HG03103 (cell line): ENCODE measurements around the gene TNS3.
A peak's percentile ranks its signal among the peaks of the same experiment; 100 is the strongest.

ENCODE experiments used
- ATAC-seq: cut with Tn5 transposase; IDR thresholded peaks from one replicate; pipeline ENCODE4 v1.9.1; 2021; ENCODE audit warnings: low read depth; ENCODE audit not compliant: unreplicated experiment

Gene TNS3

GRCh38 chr7:47583739-47584535 lies 2.0 kb upstream of the TNS3 start:
- no peak for ATAC-seq

DNA sequence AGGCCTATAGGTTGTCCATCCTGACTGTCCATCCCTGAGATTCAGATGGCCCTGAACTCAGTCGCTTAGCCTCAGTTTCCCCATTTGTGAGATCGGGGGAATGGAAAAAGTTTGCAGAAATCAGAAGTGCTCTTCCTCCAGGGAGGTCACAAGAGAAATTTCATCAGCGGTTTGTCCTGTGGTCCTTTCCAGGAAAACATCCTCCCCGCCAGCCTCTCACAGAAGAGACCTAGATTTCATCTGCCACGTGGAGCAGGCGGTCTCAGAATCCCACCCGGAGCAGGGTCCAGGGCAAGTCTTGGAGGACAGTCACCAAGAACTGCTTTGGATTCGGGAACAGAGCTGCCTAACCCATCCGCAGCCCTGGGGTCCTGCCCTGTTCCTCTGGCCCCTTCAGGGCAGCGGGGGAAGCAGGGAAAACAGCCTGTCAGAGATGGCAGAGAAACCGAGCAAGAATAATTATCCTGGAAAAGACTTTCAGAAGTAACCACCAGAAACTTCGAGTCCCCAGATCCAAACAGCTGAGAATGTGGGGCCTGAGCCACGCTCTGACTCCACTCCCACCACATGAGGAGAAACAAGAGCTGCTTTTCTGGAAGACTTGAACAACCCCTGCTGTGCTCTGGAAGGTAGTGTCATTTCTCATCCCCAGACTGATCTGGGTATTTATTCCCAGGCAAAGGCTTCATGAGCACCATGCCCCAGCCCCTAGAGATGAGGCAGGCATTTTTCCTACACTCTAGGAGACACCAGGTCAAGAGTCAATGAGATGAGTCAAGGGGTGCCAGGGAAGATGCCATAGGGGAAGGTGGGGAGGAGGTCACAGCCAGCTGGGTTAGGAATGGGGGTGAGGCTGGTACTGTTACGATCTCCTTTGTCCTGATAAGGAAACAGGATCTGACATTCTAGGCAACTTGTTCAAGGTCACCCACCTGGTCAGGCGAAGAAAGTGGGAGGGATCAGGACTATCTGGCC lies 1.1 kb upstream of the TNS3 start:
- ATAC-seq: no peak

DNA sequence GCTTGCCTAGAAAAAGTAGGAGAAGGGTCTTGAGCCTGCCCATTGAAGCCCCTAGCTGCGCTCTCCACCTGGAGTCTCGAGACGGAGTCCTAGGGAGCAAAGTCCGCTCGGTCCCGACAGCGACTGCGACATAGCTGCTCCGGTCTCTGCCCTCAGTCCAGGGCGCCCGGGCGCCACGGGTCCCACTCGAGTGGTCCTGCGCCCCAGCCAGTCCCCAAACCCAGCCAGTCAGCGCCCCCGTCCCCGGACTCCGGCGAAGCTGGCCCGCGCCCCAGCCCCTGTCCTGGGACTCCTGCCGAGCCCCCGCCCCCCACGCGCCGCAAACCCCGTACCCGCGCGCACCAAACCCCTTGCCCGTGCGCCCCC lies 490 bp downstream of the TNS3 start:
- ATAC-seq: no peak

DNA sequence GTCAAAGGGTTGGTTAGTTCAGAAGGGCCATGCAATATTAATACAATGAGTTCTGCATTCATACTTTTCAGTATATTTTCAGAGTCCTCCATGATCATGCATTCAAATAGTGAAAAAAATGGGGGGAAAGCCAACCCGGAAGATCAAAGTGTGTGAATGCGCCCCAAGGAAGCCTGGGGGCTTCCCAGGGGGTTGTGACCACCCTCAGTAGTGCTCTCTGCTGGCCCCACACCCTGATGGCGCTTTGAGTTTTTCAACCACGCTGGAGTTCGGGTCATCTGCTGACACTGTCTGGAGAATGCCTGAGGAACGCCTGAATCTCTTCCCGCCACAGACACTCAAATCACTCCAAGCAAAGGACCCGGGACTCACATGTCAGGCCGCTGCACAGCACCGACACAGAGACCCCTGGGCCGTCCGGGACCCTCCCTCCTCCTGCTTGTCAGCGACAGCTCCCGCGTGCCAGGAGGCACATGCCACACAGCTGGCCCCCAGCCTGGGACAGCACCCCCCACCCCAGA lies 1.0 kb downstream of the TNS3 start:
- ATAC-seq: no peak

DNA sequence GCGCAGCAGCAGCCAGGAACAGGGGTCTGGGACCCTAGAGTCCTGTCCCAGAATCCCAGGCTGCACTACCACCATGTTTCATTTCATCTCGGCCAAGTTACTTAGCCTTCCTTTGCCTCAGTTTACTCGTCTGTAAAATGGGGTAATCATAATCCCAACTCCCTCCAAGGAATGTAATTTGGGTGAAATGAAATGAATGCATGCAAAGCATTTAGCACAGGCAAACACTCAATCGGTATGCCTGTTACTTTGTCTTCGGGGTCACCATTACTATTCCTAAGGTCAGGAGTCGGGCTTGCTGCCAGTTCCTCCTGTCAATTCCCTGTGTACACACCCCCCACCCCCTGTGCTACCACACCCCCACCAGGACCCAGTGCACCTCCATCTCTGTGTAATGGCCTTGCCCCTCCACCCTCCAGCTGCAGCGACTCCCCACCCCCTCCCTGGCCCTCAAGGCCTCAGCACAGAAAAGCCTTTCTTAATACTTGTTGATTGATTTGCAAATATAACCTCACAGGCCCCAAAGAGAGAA lies 1.7 kb downstream of the TNS3 start:
- ATAC-seq: no peak

- ATAC-seq: no peak
Measured at GRCh38 chr7:47579458-47579857, 2.5 kb downstream of the TNS3 start.

DNA sequence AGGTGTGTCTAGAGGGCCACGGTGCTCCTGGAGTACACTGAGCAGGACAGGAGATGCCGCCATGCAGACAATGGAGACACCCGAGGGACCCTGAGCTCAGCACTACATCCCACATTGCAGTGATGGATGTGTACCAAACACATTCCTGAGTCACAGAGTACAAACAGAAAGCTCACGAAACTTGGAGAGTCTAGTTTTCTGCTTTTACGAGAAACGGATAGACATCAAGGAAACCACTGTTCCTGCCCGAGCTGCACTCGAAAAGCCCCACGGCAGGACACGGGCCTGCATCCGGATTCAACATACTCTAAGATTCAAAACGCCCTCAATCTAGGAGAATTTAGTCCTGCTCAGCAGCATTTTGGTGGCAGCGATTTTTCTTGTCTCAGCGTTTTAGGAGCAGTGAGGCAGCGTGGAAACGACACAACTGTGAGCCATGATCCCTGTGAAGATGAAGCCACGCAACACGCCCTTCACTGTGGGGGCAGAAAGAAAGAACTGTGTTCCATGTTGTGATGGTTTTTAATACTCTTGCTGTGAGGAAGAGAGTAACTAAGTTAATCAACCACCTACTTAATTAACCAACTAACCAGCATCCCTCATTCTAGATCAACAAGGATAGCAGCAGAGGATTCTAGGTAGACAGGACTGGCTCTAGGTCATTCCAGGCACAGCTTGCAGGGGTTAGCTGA lies 3.2 kb downstream of the TNS3 start:
- ATAC-seq: no peak

- no peak for ATAC-seq
Measured at GRCh38 chr7:47577321-47577919, 4.5 kb downstream of the TNS3 start.

DNA sequence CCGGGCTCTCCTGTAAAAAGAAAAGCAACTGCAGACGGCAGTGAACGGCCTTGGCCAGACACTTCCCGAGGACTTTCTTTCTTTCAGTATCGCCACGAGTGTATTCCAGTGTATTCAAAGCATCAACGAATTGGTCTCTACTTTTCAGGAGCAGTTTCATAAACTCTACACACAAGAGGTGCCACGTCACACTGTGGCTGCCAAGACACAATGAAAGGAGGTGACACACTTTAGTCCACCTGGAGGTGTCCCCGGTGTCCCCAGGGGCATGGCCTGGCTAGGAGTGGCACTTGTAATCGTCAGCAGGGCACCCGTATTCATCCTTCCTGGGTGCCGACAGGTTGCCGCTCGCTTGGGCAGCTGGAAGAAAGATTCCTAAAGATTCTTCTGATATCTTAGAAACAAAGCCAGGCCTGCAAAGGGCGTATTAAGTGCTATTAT lies 5.0 kb downstream of the TNS3 start:
- ATAC-seq: no peak

DNA sequence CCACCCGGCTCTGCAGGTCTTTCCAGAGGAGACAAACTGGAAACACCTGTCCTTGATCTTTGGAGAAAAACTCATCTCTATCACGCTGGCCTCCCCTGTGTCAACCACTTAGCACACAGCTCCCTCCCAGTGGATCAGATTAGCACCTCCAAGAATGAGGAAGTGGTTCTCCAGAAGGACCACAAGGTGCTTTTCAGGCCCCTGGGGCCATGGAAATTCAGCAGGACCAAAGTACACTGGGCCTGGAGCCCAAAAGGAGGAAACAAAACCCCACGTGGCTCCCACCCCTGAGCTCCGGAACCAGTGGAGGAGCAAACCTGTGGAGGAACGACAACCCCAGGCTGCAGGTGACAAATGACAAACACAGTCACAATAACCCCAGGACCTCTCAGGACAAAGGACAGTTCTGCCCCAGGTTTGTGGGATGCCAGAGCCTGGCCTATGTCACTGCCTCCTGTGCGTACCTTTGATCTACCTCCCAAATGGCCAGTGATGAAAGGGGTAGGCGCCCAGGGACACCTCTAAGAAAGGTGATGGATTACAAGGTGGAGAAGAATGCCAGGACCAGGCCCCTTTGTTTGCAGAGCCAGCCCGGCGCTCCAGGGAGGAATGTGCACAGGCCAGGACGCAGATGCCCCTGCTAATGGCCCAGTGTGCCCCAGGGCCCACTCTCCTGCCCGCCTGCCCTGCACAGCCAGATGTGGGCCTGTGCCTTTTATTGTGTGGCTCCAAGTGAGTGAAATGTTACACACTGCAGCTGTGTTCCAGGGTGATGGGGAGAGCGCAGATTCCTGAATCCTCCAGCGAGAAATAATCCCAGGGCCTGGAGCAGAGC lies 5.7 kb downstream of the TNS3 start:
- no peak for ATAC-seq

GRCh38 chr7:47574482-47575329 lies 7.2 kb downstream of the TNS3 start:
- peak; percentile 86 for ATAC-seq

DNA sequence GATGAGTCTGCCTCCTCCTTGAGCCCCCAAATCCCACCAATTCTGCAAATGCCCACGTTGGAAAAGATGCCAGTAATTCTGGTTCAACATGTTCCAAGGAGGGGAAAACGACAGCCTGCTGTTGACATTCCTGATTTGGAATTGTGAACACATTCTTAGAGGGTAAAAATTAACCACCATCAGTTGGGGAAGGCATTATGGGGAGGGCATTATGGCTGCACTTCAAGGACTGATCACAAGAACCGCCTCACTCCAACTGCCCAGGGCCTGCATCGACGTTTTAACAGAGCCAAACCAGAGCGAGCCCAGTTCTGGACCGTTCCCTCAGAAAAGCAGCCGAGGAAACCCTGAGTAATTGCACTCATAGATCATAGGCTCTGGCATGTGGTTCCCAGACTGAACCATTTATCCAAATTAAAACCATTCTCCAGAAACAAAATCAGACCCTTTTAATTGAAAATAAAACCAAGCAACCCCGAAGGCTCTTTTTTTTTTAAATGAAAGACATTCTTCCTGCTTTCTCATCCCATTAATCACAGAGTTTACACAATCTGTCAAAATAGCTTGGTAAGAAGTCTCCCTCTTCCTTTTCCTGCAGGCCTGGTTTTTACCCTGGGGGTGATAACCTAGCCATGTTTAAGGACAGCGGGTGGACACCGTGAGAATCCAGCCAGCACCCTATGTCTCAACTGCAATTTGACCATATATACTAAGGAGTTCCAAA lies 8.0 kb downstream of the TNS3 start:
- no peak for ATAC-seq

GRCh38 chr7:47572939-47573757 lies 8.8 kb downstream of the TNS3 start:
- no peak for ATAC-seq

GRCh38 chr7:47572094-47572445 lies 9.8 kb downstream of the TNS3 start:
- no peak for ATAC-seq

GRCh38 chr7:47571331-47572093 lies 10.4 kb downstream of the TNS3 start:
- ATAC-seq: no peak

GRCh38 chr7:47570649-47571050 lies 11.3 kb downstream of the TNS3 start:
- ATAC-seq: no peak
